ENCODE data around the gene KPNA1. TPM values are rescaled to one million over a fixed set of nuclear protein-coding genes. Genes with fewer than 3 reads are reported as not detected.

Gene KPNA1
- 28.0 and 42.2 TPM in 2 replicates for total RNA-seq
- polyA plus RNA-seq = 33.3 and 45.4 TPM in 2 replicates

GRCh38 chr3:122514123-122515019, at the start of gene KPNA1:
KPNA1 (minus strand) TSS chr3:122514939; CDS start chr3:122496565, 18,374 bp downstream.
- no peaks in the 10 kb centered on the region for H3K27me3 ChIP-seq
- H3K4me1 ChIP-seq (ENCODE audit: low read depth) = peaks cover 6% of the 10 kb centered on the region
- H3K27ac ChIP-seq = peak within 1 kb of the TSS; percentile 99
- H3K4me3 ChIP-seq = peak within 1 kb of the TSS; percentile 77
- no peaks in the 10 kb centered on the region for H3K36me3 ChIP-seq
- H3K9me3 ChIP-seq (ENCODE audit: low read depth) = no peaks in the 10 kb centered on the region
- peak; percentile 94 to 95 for DNase-seq (ENCODE audit: low read depth in 1 of 2, low spot score in 1 of 2)
- TF ChIP-seq, protein P1, sequence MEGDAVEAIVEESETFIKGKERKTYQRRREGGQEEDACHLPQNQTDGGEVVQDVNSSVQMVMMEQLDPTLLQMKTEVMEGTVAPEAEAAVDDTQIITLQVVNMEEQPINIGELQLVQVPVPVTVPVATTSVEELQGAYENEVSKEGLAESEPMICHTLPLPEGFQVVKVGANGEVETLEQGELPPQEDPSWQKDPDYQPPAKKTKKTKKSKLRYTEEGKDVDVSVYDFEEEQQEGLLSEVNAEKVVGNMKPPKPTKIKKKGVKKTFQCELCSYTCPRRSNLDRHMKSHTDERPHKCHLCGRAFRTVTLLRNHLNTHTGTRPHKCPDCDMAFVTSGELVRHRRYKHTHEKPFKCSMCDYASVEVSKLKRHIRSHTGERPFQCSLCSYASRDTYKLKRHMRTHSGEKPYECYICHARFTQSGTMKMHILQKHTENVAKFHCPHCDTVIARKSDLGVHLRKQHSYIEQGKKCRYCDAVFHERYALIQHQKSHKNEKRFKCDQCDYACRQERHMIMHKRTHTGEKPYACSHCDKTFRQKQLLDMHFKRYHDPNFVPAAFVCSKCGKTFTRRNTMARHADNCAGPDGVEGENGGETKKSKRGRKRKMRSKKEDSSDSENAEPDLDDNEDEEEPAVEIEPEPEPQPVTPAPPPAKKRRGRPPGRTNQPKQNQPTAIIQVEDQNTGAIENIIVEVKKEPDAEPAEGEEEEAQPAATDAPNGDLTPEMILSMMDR (IDR thresholded peaks at IDR 0.05; ENCODE audit: low read depth, low read length) = no peak

- Histone ChIP-seq H3K4me3 (peak within 1 kb of the TSS; percentile 24), H3K9me3 (ENCODE audit: low read depth) (no peaks in the 10 kb centered on the region), H3K4me1 (ENCODE audit: low read depth) (no peaks in the 10 kb centered on the region), H3K36me3 (no peaks in the 10 kb centered on the region), H3K27ac (no peak within 1 kb of the TSS), H3K27me3 (peaks cover 16% of the 10 kb centered on the region)
- TF ChIP-seq, protein P1 (IDR thresholded peaks at IDR 0.05; ENCODE audit: low read depth, low read length) = no peak
- peak; percentile 70 to 84 for DNase-seq (ENCODE audit: low read depth in 1 of 2, low spot score in 1 of 2)
These were observed 49.6 kb upstream of the KPNA1 start, which contains the start of the genes DTX3L and PARP9 for GRCh38 chr3:122564155-122564912. DTX3L (plus strand) TSS chr3:122564338; CDS start chr3:122564427, 89 bp downstream. PARP9 (minus strand) TSS chr3:122564300; CDS start chr3:122559620, 4,680 bp downstream.

- peak in 1 of 2 donors; percentile 18 for DNase-seq (ENCODE audit: low read depth in 1 of 2, low spot score in 1 of 2)
- Histone ChIP-seq H3K4me3 (no peak overlapping the region), H3K27ac (no peak overlapping the region), H3K4me1 (ENCODE audit: low read depth) (no peaks in the 10 kb centered on the region), H3K9me3 (ENCODE audit: low read depth) (no peaks in the 10 kb centered on the region), H3K36me3 (no peaks in the 10 kb centered on the region), H3K27me3 (peaks cover 16% of the 10 kb centered on the region)
- TF ChIP-seq, protein P1 (IDR thresholded peaks at IDR 0.05; ENCODE audit: low read depth, low read length) = no peak
These were observed 48.9 kb upstream of the KPNA1 start for GRCh38 chr3:122563717-122564025.

DNA sequence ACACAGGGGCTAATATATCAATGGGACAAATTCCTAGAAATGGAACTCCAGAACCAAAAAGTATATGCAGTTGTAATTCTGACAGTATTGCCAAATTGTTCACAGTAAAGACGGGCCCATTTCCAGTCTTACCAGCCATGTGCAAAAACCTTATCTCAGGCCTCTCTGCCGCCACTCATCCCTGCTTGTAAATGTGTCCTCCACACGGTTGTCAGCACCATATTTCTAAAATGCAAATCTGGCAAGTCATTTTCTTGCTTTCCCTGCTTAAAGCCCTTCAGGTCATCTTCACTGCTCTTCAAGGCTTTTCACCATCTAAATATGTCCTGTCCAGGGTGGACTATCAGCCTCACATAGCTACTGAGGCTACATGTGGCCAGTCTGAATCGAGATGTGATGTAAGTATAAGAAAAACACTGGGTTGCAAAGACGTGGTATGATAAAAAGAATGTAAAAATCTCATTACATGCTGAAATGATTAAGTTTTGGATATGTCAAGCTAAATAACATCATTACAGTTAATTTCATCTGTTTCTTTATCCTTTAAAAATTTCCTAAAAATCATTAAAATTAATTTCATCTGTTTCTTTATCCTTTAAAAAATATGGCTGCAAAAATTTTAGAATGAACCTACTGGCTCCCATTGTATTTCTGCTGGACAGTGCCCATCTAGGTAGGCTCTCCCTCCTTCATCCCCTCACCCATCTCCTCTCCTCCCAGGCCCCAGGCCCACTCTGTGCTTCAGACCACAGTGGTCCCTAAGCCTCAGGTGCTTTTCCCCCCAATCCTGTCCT, 48.4 kb upstream of the KPNA1 start:
- peak in 1 of 2 donors; percentile 8 for DNase-seq (ENCODE audit: low read depth in 1 of 2, low spot score in 1 of 2)
- Histone ChIP-seq H3K4me1 (ENCODE audit: low read depth) (no peaks in the 10 kb centered on the region), H3K4me3 (no peak overlapping the region), H3K9me3 (ENCODE audit: low read depth) (no peaks in the 10 kb centered on the region), H3K27ac (no peak overlapping the region), H3K36me3 (no peaks in the 10 kb centered on the region), H3K27me3 (peaks cover 16% of the 10 kb centered on the region)
- TF ChIP-seq, protein P1 (IDR thresholded peaks at IDR 0.05; ENCODE audit: low read depth, low read length) = no peak

DNA sequence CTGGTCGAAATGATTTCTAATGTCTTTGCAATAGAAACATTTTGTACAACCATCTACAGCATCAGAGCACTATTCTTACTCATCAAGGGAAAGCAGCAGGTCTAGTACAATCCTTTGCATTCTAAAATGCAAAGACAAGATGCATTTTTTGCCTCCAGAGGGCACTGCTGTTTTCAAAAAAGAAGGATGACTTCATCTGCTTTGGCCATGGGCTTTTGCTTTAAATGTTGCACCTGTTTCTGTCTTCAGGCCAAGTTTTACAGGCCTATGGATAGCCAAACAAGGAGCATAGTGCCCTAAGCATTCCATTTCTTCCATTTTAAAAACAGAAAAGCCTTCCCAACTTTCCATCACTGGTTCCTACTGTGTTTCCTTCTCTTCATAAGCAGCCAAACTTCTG, 45.9 kb upstream of the KPNA1 start:
- no peak overlapping the region for H3K4me3 ChIP-seq
- peak; percentile 60 to 76 for DNase-seq (ENCODE audit: low read depth in 1 of 2, low spot score in 1 of 2)
- H3K27me3 ChIP-seq = peaks cover 10% of the 10 kb centered on the region
- no peak overlapping the region for H3K27ac ChIP-seq
- H3K4me1 ChIP-seq (ENCODE audit: low read depth) = no peaks in the 10 kb centered on the region
- no peaks in the 10 kb centered on the region for H3K36me3 ChIP-seq
- TF ChIP-seq, protein P1 (IDR thresholded peaks at IDR 0.05; ENCODE audit: low read depth, low read length) = peak; percentile 59
- no peaks in the 10 kb centered on the region for H3K9me3 ChIP-seq (ENCODE audit: low read depth)

All from cardiac muscle cell (in vitro differentiated cells and primary cell).